Stimulated activated CD4-positive, alpha-beta T cell treated with anti-CD3 and anti-CD28 coated beads, Interleukin-1b, Interleukin-23, amount 100 ng/mL, for 24 hours (primary cell): ENCODE measurements around the gene RPN1.
"Not testable (repeated sequence)": the region's sequence is repeated elsewhere in the genome, so short reads cannot be mapped to it uniquely, and the experiment has no call there.

Experiments used
- DNase-seq, 4 experiments: peaks; one replicate each; pipeline ENCODE4 v3.0.0-alpha.2; 2020; ENCODE audit warnings: low read depth in 4 of 4, low spot score in 1 of 4

The RPN1 gene

GRCh38 chr3:128613083-128613829, 37.4 kb downstream of the RPN1 start:
- DNase-seq: no peak

GRCh38 chr3:128610451-128611070, 40.1 kb downstream of the RPN1 start:
- DNase-seq: no peak

GRCh38 chr3:128609294-128609693, 41.3 kb downstream of the RPN1 start:
- DNase-seq: no peak

GRCh38 chr3:128607710-128608048, 42.9 kb downstream of the RPN1 start:
- DNase-seq: no peak

GRCh38 chr3:128606094-128606493, 44.5 kb downstream of the RPN1 start:
- DNase-seq: no peak

- no peak for DNase-seq
Observed at GRCh38 chr3:128605091-128606046, 45.2 kb downstream of the RPN1 start.

GRCh38 chr3:128603811-128604775, 46.5 kb downstream of the RPN1 start:
- DNase-seq: no peak

GRCh38 chr3:128603313-128603712, 47.3 kb downstream of the RPN1 start:
- no peak for DNase-seq

GRCh38 chr3:128598884-128599664, 51.5 kb downstream of the RPN1 start:
- DNase-seq: no peak

- no peak for DNase-seq
Observed at GRCh38 chr3:128597900-128598299, 52.7 kb downstream of the RPN1 start.

- DNase-seq: no peak
Observed at GRCh38 chr3:128592864-128593263, 57.8 kb downstream of the RPN1 start.

- DNase-seq: no peak
Observed at GRCh38 chr3:128591738-128592426, 58.7 kb downstream of the RPN1 start.

GRCh38 chr3:128590948-128591347, 59.7 kb downstream of the RPN1 start:
- no peak for DNase-seq

GRCh38 chr3:128589985-128590384, 60.6 kb downstream of the RPN1 start:
- not testable (repeated sequence) for DNase-seq

GRCh38 chr3:128588147-128588546, 62.5 kb downstream of the RPN1 start:
- no peak for DNase-seq

- DNase-seq: no peak
Observed at GRCh38 chr3:128587391-128587790, 63.2 kb downstream of the RPN1 start.

- not testable (repeated sequence) for DNase-seq
Observed at GRCh38 chr3:128586932-128587331, 63.7 kb downstream of the RPN1 start.

- not testable (repeated sequence) for DNase-seq
Observed at GRCh38 chr3:128586391-128586790, 64.2 kb downstream of the RPN1 start.

- no peak for DNase-seq
Observed at GRCh38 chr3:128585974-128586373, 64.6 kb downstream of the RPN1 start.
